H4 (cell line): ENCODE data around the gene RALGPS2. TPM values are rescaled to one million over a fixed set of nuclear protein-coding genes. Genes with fewer than 3 reads are reported as not detected.

Experiments
- DNase-seq: peaks from one replicate; pipeline ENCODE4 v3.0.0-alpha.2; 2015; ENCODE audit warnings: low spot score
- total RNA-seq: library from RNA; depleted of rRNA; stranded (reverse); fragments of >200 nt; shearing (Covaris generic); gene quantifications from 2 replicates; pipeline ENCODE4 v1.2.3, GENCODE V29; 2014

The RALGPS2 gene
- total RNA-seq, 1 experiment from 2014 or later = 9.5 TPM

GRCh38 chr1:178864326-178864725, 139.3 kb downstream of the RALGPS2 start:
- peak; percentile 4 for DNase-seq

GRCh38 chr1:178867670-178868069, 142.6 kb downstream of the RALGPS2 start:
- no peak for DNase-seq

GRCh38 chr1:178868706-178869105, 143.7 kb downstream of the RALGPS2 start:
- no peak for DNase-seq

GRCh38 chr1:178869119-178869697, 144.2 kb downstream of the RALGPS2 start:
- DNase-seq = no peak

GRCh38 chr1:178870221-178870620, 145.2 kb downstream of the RALGPS2 start:
- DNase-seq = no peak

- DNase-seq = peak; percentile 44
These were observed 145.9 kb downstream of the RALGPS2 start, which contains the start of gene ANGPTL1 for GRCh38 chr1:178870944-178871343. ANGPTL1 (minus strand) TSS chr1:178871077; CDS start chr1:178865776, 5,301 bp downstream.

GRCh38 chr1:178871551-178872320, 146.7 kb downstream of the RALGPS2 start:
- DNase-seq = no peak

- no peak for DNase-seq
These were observed 149.9 kb downstream of the RALGPS2 start for GRCh38 chr1:178874966-178875365.

GRCh38 chr1:178875936-178876335, 150.9 kb downstream of the RALGPS2 start:
- no peak for DNase-seq

GRCh38 chr1:178877896-178878295, 152.9 kb downstream of the RALGPS2 start:
- no peak for DNase-seq

GRCh38 chr1:178881950-178882349, 156.9 kb downstream of the RALGPS2 start:
- no peak for DNase-seq

GRCh38 chr1:178885869-178886268, 160.8 kb downstream of the RALGPS2 start:
- no peak for DNase-seq

GRCh38 chr1:178886551-178886950, 161.5 kb downstream of the RALGPS2 start:
- no peak for DNase-seq

- DNase-seq = no peak
These were observed 170.9 kb downstream of the RALGPS2 start for GRCh38 chr1:178895928-178896327.

GRCh38 chr1:178898401-178898800, 173.4 kb downstream of the RALGPS2 start:
- no peak for DNase-seq

- no peak for DNase-seq
These were observed 174.4 kb downstream of the RALGPS2 start for GRCh38 chr1:178899402-178899801.

GRCh38 chr1:178901482-178902125, 176.6 kb downstream of the RALGPS2 start:
- DNase-seq = no peak

- no peak for DNase-seq
These were observed 183.3 kb downstream of the RALGPS2 start for GRCh38 chr1:178908358-178908757.

- DNase-seq = no peak
These were observed 185.0 kb downstream of the RALGPS2 start for GRCh38 chr1:178910023-178910422.

- DNase-seq = no peak
These were observed 187.6 kb downstream of the RALGPS2 start for GRCh38 chr1:178912597-178912996.

- no peak for DNase-seq
These were observed 191.6 kb downstream of the RALGPS2 start for GRCh38 chr1:178916448-178917174.

GRCh38 chr1:178918308-178918707, 193.3 kb downstream of the RALGPS2 start:
- DNase-seq = no peak
